Caco-2 (cell line): Measurements from ENCODE around the gene KIF6. TPM values are rescaled to one million over a fixed set of nuclear protein-coding genes. Genes with fewer than 3 reads are reported as not detected.

Experiments
- BruUV-seq: library from RNA; stranded (reverse); fragments of 400-500 nt; replicated peaks from 2 replicates; lab custom pipeline; 2021; lab: Mats Ljungman, UMichigan
- CTCF ChIA-PET: fragments of 300-600 bp; sonication (Branson Sonifier 250); formaldehyde crosslinking; loops from one replicate; lab custom pipeline; 2022; ENCODE audit warnings: antibody characterized with exemption; lab: Charles Lee
- POLR2A ChIA-PET: fragments of 300-600 bp; sonication (Branson Sonifier 250); formaldehyde crosslinking; loops from one replicate; lab custom pipeline; 2022; ENCODE audit warnings: antibody characterized with exemption; lab: Charles Lee
- DNase-seq, 2 experiments: peaks; one replicate each; pipeline versions ENCODE4 v3.0.0 to v3.0.0-alpha.2; 2020 to 2022
- H3K27me3 ChIP-seq: replicated peaks from 2 replicates; pipeline ENCODE4 v1.6.0; 2011; ENCODE audit warnings: low read length; ENCODE audit not compliant: control insufficient read depth, insufficient read depth
- H3K36me3 ChIP-seq: 2 replicates; pipeline ENCODE4 v1.5.1; 2011; ENCODE audit warnings: low read length; ENCODE audit not compliant: control insufficient read depth, insufficient read depth
- H3K4me1 ChIP-seq: fragments of 250-450 bp; sonication (Bioruptor Pico); 2 replicates; pipeline ENCODE4 v1.5.1; 2020; ENCODE audit warnings: mild to moderate bottlenecking
- H3K4me3 ChIP-seq: 2 replicates; pipeline ENCODE4 v1.5.1; 2011; ENCODE audit warnings: low read depth, mild to moderate bottlenecking, control low read depth, low read length
- H3K9me3 ChIP-seq: fragments of 250-450 bp; sonication (Bioruptor Pico); 2 replicates; pipeline ENCODE4 v1.5.1; 2020; ENCODE audit warnings: mild to moderate bottlenecking, moderate library complexity
- H3K27ac Mint-ChIP-seq: one replicate; pipeline ENCODE4 v1.8.0; 2022; ENCODE audit warnings: mixed read lengths; ENCODE audit not compliant: unreplicated experiment
- H3K27me3 Mint-ChIP-seq: one replicate; pipeline ENCODE4 v1.8.0; 2022; ENCODE audit warnings: mixed read lengths; ENCODE audit not compliant: insufficient read depth, unreplicated experiment
- H3K36me3 Mint-ChIP-seq: one replicate; pipeline ENCODE4 v1.8.0; 2022; ENCODE audit warnings: mild to moderate bottlenecking, mixed read lengths; ENCODE audit not compliant: insufficient read depth, unreplicated experiment
- H3K4me1 Mint-ChIP-seq: one replicate; pipeline ENCODE4 v1.8.0; 2022; ENCODE audit warnings: low read depth, mixed read lengths; ENCODE audit not compliant: unreplicated experiment
- H3K4me3 Mint-ChIP-seq: one replicate; pipeline ENCODE4 v1.8.0; 2022; ENCODE audit warnings: mild to moderate bottlenecking, moderate library complexity, mixed read lengths; ENCODE audit not compliant: unreplicated experiment
- H3K9me3 Mint-ChIP-seq: one replicate; pipeline ENCODE4 v1.8.0; 2022; ENCODE audit warnings: mixed read lengths; ENCODE audit not compliant: unreplicated experiment
- intact Hi-C: fragments of 100-400 bp; cut with micrococcal nuclease; formaldehyde crosslinking; loops from one replicate; pipeline ENCODE4 v1.10.0; 2022; ENCODE audit not compliant: unreplicated experiment
- total RNA-seq: library from RNA; stranded (reverse); gene quantifications from 2 replicates; pipeline ENCODE4 v1.2.3, GENCODE V29; 2022
- TF ChIP-seq, protein P1 (sequence below), 2 experiments: fragments of 200-600 bp in 1 of 2; IDR thresholded peaks; 1 replicate in 1 of 2; 2 replicates in 1 of 2; pipeline versions ENCODE4 v1.5.1 to v1.8.0; 2011 to 2022; ENCODE audit warnings: antibody characterized with exemption in 1 of 2, control low read depth in 1 of 2, inconsistent platforms in 1 of 2, low read depth in 1 of 2, low read length in 1 of 2, mild to moderate bottlenecking in 1 of 2, moderate library complexity in 1 of 2; ENCODE audit not compliant: insufficient read depth in 1 of 2, severe bottlenecking in 1 of 2, unreplicated experiment in 1 of 2

KIF6 gene
- total RNA-seq, 1 experiment from 2014 or later = not detected

DNA sequence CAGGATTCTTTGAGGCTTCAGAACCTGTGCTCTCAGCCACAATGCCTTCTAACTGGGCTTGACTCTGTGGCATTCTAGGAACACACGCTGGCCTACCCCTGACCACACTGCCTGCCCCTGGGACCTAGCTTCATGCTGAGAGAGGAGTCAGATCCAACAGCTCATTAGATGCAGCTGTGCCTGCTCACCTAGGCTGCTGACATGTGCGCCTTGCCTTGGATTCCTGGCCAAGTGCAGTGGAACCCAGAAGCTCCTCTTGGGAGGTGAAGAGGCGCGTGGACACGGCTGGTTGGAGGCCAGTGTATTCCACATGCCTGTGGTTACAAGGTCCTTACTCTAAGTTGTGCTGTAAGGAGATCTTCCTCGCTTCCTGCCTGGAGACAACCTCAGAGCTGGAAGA is 378.0 kb downstream of the KIF6 start:
- intact Hi-C loops = loop anchor here (5.0 kb wide), 1 partner anchor 960 kb away; no protein-coding TSS in a partner anchor
- CTCF ChIA-PET = interaction anchor here (1.1 kb wide), 1 partner anchor 37 kb away, joined by 3 read pairs; no protein-coding TSS in a partner anchor
- POLR2A ChIA-PET = no interaction called here
- no peaks in the 10 kb centered on the region; the same call in 1 of the 2 replicates for H3K27me3 ChIP-seq
- no peaks in the 10 kb centered on the region for H3K36me3 Mint-ChIP-seq
- H3K9me3 Mint-ChIP-seq = no peaks in the 10 kb centered on the region
- H3K36me3 ChIP-seq = no peaks in the 10 kb centered on the region
- BruUV-seq = no TSS peak
- H3K4me1 ChIP-seq = no peaks in the 10 kb centered on the region
- TF ChIP-seq, protein P1, sequence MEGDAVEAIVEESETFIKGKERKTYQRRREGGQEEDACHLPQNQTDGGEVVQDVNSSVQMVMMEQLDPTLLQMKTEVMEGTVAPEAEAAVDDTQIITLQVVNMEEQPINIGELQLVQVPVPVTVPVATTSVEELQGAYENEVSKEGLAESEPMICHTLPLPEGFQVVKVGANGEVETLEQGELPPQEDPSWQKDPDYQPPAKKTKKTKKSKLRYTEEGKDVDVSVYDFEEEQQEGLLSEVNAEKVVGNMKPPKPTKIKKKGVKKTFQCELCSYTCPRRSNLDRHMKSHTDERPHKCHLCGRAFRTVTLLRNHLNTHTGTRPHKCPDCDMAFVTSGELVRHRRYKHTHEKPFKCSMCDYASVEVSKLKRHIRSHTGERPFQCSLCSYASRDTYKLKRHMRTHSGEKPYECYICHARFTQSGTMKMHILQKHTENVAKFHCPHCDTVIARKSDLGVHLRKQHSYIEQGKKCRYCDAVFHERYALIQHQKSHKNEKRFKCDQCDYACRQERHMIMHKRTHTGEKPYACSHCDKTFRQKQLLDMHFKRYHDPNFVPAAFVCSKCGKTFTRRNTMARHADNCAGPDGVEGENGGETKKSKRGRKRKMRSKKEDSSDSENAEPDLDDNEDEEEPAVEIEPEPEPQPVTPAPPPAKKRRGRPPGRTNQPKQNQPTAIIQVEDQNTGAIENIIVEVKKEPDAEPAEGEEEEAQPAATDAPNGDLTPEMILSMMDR (IDR thresholded peaks at IDR 0.05; ENCODE audit: insufficient read depth in 1 of 2, low read depth in 1 of 2, low read length in 1 of 2, severe bottlenecking in 1 of 2, unreplicated experiment in 1 of 2) = no peak
- H3K4me3 Mint-ChIP-seq = no peak overlapping the region
- H3K9me3 ChIP-seq = no peaks in the 10 kb centered on the region
- no peak overlapping the region for H3K4me3 ChIP-seq
- DNase-seq = no peak
- peaks cover 7% of the 10 kb centered on the region for H3K27me3 Mint-ChIP-seq
- H3K4me1 Mint-ChIP-seq = no peaks in the 10 kb centered on the region
- no peak overlapping the region for H3K27ac Mint-ChIP-seq

DNA sequence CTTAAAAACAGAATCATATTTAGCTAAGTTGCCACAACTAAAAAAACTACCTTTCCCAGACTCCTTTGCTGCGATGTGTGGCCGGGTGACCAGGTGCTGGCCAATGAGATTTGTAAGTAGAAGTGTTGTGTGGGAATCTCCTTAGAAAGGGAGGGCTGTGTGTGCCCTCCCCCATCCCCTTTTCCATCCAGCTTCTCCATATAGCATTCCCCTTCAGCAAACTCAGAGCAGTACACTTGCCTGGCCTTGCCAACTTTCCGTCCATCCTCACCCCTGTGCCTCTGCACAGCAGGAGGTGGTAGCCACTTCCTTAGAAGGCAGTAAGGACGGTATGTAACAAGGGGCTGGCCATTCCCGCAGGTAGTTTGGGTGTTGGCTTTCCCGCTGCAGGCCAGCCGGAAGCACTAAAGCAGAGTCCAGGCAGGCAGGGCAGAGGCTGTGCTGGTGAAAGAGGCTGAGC is 380.4 kb downstream of the KIF6 start:
- Histone ChIP-seq H3K4me1 (no peaks in the 10 kb centered on the region), H3K36me3 (no peaks in the 10 kb centered on the region), H3K27me3 (no peaks in the 10 kb centered on the region), H3K4me3 (no peak overlapping the region), H3K9me3 (no peaks in the 10 kb centered on the region)
- CTCF ChIA-PET = no interaction called here
- Mint-ChIP-seq H3K36me3 (no peaks in the 10 kb centered on the region), H3K4me1 (no peaks in the 10 kb centered on the region), H3K9me3 (no peaks in the 10 kb centered on the region), H3K27ac (no peak overlapping the region), H3K27me3 (peaks cover 7% of the 10 kb centered on the region), H3K4me3 (no peak overlapping the region)
- TF ChIP-seq, protein P1 (IDR thresholded peaks at IDR 0.05; ENCODE audit: insufficient read depth in 1 of 2, low read depth in 1 of 2, low read length in 1 of 2, severe bottlenecking in 1 of 2, unreplicated experiment in 1 of 2) = no peak
- POLR2A ChIA-PET = no interaction called here
- no peak for DNase-seq
- no TSS peak for BruUV-seq
- intact Hi-C loops = loop anchor here (5.0 kb wide), 1 partner anchor 962 kb away; no protein-coding TSS in a partner anchor

DNA sequence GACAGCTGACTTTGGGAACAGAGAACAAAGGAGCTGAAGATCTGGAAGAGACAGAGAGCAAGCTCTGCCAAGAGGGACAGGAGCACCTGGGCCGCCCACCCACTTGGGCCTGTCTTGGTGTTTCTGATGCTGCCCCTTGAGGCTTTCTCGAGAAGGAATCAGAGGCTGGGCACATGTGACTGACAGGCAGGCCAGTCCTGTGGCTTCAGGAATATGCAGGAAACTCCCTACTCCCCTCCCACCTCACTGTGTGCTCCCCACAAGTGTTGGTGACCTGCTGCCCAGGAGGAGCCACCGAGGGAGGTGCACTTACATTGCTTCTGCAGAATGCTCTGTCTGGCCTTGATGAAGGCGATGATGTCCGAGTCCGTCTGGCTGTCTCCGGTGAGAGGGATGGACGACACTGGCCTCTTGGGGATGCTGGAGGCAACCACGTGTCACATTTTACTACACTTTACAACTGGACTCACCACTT is 381.8 kb downstream of the KIF6 start:
- H3K9me3 Mint-ChIP-seq = no peaks in the 10 kb centered on the region
- no peak for DNase-seq
- H3K4me1 ChIP-seq = no peaks in the 10 kb centered on the region
- intact Hi-C loops = no loop called here
- H3K36me3 ChIP-seq = no peaks in the 10 kb centered on the region
- H3K4me3 Mint-ChIP-seq = no peak overlapping the region
- no TSS peak for BruUV-seq
- peaks cover 7% of the 10 kb centered on the region for H3K27me3 Mint-ChIP-seq
- no peaks in the 10 kb centered on the region for H3K4me1 Mint-ChIP-seq
- H3K27me3 ChIP-seq = no peaks in the 10 kb centered on the region; the same call in 1 of the 2 replicates
- no peak overlapping the region for H3K4me3 ChIP-seq
- TF ChIP-seq, protein P1 (IDR thresholded peaks at IDR 0.05; ENCODE audit: insufficient read depth in 1 of 2, low read depth in 1 of 2, low read length in 1 of 2, severe bottlenecking in 1 of 2, unreplicated experiment in 1 of 2) = no peak
- H3K36me3 Mint-ChIP-seq = no peaks in the 10 kb centered on the region
- H3K9me3 ChIP-seq = no peaks in the 10 kb centered on the region
- no peak overlapping the region for H3K27ac Mint-ChIP-seq
- ChIA-PET POLR2A (no interaction called here), CTCF (no interaction called here)
